ENCODE results near the gene KRTAP5-4. TPM values are rescaled to one million over a fixed set of nuclear protein-coding genes. Genes with fewer than 3 reads are reported as not detected.

KRTAP5-4 gene
- total and polyA plus RNA-seq, 2 donors (not counting 3 experiments of a cell fraction or from before 2014, with no cell fraction given): not detected

DNA sequence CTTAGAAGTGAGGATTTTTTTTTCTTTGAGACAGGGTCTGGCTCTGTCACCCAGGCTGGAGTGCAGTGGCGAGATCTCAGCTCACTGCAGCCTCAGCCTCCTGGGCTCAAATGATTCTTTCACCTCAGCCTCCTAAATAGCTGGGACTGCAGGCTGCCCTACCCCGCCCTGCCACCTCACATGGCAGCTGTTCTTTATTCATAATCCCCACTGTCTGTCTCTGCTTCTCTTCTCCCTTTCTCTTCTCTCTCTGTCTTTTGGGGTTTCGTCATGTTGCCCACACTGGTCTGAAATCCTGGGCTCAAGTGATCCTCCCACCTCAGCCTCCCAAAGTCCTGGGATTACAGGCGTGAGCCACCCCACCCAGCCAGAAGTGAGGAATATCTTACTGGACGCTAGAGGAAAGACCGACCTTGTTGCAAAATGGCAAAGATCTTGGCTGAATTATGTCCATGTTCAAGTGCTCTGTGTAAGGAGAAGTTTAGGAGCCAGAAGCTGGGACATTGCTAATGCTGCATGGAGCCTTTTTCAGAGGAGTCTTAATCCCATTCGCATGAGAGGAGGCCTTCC, 29.6 kb upstream of the KRTAP5-4 start:
- ChIA-PET POLR2A (no interaction called here), CTCF (interaction anchor here (1.1 to 6.0 kb wide), 11 partner anchors 12 to 506 kb away, joined by 3 to 337 read pairs (median 12); partner anchors contain the start of gene SYT8)
- H3K4me2 ChIP-seq (ENCODE audit: insufficient read depth, low read length): no peak overlapping the region
- no TSS peak for BruUV-seq (replicated peaks)
- H2AFZ ChIP-seq (ENCODE audit: low read depth, low read length): no peak overlapping the region
- H4K20me1 ChIP-seq (replicated peaks; ENCODE audit: control insufficient read depth, extremely low read depth, insufficient read depth, low read length): no peaks in the 10 kb centered on the region
- FAIRE-seq: no peak
- no peaks in the 10 kb centered on the region for H3K9me1 ChIP-seq (replicated peaks; ENCODE audit: control insufficient read depth, extremely low read depth, insufficient read depth, low read length)
- H3K27ac ChIP-seq (ENCODE audit: insufficient read depth, low read depth, low read length): no peak overlapping the region
- H3K27me3 ChIP-seq (ENCODE audit: control insufficient read depth in 2 of 2, insufficient read depth in 2 of 2, low read length in 2 of 2): peaks cover 0 to 4% of the 10 kb centered on the region in 2 experiments
- H3K4me1 ChIP-seq (ENCODE audit: control insufficient read depth, extremely low read depth, insufficient read depth, low read length): peaks cover 2% of the 10 kb centered on the region
- no peak overlapping the region for H3K9ac ChIP-seq (replicated peaks; ENCODE audit: extremely low read depth, insufficient read depth, low read length)
- no peaks in the 10 kb centered on the region for H3K9me3 ChIP-seq (replicated peaks; ENCODE audit: control insufficient read depth, insufficient read depth, low read length)
- dilution Hi-C loops (cut with MboI; ENCODE audit: extremely low pct_ligation_motif_present, low sequenced_read_pairs): no loop called here
- intact Hi-C loops (cut with micrococcal nuclease): no loop called here
- H3K4me3 ChIP-seq (replicated peaks in 1 of 3; ENCODE audit: insufficient read depth in 1 of 3, low read depth in 1 of 3, low read length in 3 of 3): no peak overlapping the region
- DNase-seq (ENCODE audit: low read depth, low spot score): no peak
- H3K36me3 ChIP-seq (ENCODE audit: control insufficient read depth in 2 of 2, extremely low read depth in 1 of 2, insufficient read depth in 2 of 2, low read length in 2 of 2): no peaks in the 10 kb centered on the region
- no peaks in the 10 kb centered on the region for H3K79me2 ChIP-seq (ENCODE audit: control insufficient read depth, insufficient read depth, low read length)
- no peak for TF ChIP-seq MYC (IDR thresholded peaks at IDR 0.05; ENCODE audit: low read depth, low read length)
- TF ChIP-seq POLR2AphosphoS5 (IDR thresholded peaks at IDR 0.05; ENCODE audit: insufficient read depth, low read depth, low read length): no peak
- TF ChIP-seq, protein P1, sequence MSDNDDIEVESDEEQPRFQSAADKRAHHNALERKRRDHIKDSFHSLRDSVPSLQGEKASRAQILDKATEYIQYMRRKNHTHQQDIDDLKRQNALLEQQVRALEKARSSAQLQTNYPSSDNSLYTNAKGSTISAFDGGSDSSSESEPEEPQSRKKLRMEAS (IDR thresholded peaks at IDR 0.05; ENCODE audit: insufficient read depth, insufficient read length): no peak
- no peak for TF ChIP-seq FOS (IDR thresholded peaks at IDR 0.05; ENCODE audit: borderline replicate concordance, insufficient read depth, low read length)

DNA sequence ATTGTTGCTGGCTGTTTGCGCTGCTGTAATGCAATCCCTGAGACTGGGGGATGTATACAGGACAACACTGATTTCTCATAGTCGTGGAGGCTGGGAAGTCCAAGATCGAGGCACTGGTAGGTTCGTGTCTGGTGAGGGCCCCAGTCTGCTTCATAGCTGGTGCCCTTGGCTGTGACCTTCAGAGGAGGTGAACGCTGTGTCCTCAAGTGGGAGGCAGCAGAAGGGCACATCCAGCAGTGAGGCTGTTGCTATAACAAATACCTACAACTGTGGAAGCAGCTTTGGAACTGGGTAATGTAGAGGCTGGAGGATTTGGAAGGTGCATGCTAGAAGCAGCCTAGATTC, 29.0 kb upstream of the KRTAP5-4 start:
- H3K4me3 ChIP-seq (replicated peaks in 1 of 3; ENCODE audit: insufficient read depth in 1 of 3, low read depth in 1 of 3, low read length in 3 of 3): no peak overlapping the region
- dilution Hi-C loops (cut with MboI; ENCODE audit: extremely low pct_ligation_motif_present, low sequenced_read_pairs): no loop called here
- peaks cover 2% of the 10 kb centered on the region for H3K4me1 ChIP-seq (ENCODE audit: control insufficient read depth, extremely low read depth, insufficient read depth, low read length)
- CTCF ChIA-PET: interaction anchor here (1.0 to 6.0 kb wide), 7 partner anchors 12 to 507 kb away, joined by 3 to 337 read pairs (median 3); partner anchors contain the start of gene SYT8
- H3K4me2 ChIP-seq (ENCODE audit: insufficient read depth, low read length): no peak overlapping the region
- no peak for DNase-seq (ENCODE audit: low read depth, low spot score)
- no peaks in the 10 kb centered on the region for H3K9me1 ChIP-seq (replicated peaks; ENCODE audit: control insufficient read depth, extremely low read depth, insufficient read depth, low read length)
- no peaks in the 10 kb centered on the region for H3K36me3 ChIP-seq (ENCODE audit: control insufficient read depth in 2 of 2, extremely low read depth in 1 of 2, insufficient read depth in 2 of 2, low read length in 2 of 2)
- intact Hi-C loops (cut with micrococcal nuclease): no loop called here
- FAIRE-seq: no peak
- peaks cover 0 to 4% of the 10 kb centered on the region in 2 experiments for H3K27me3 ChIP-seq (ENCODE audit: control insufficient read depth in 2 of 2, insufficient read depth in 2 of 2, low read length in 2 of 2)
- no peaks in the 10 kb centered on the region for H3K9me3 ChIP-seq (replicated peaks; ENCODE audit: control insufficient read depth, insufficient read depth, low read length)
- H2AFZ ChIP-seq (ENCODE audit: low read depth, low read length): no peak overlapping the region
- POLR2A ChIA-PET: no interaction called here
- H3K79me2 ChIP-seq (ENCODE audit: control insufficient read depth, insufficient read depth, low read length): no peaks in the 10 kb centered on the region
- TF ChIP-seq POLR2AphosphoS5 (IDR thresholded peaks at IDR 0.05; ENCODE audit: insufficient read depth, low read depth, low read length) (no peak), JUN (IDR thresholded peaks at IDR 0.05; ENCODE audit: borderline replicate concordance, insufficient read depth, insufficient read length, low read depth) (no peak), FOS (IDR thresholded peaks at IDR 0.05; ENCODE audit: borderline replicate concordance, insufficient read depth, low read length) (no peak), GATA2 (IDR thresholded peaks at IDR 0.05; ENCODE audit: insufficient read depth, insufficient read length, low read depth, low read length) (no peak), EZH2 (IDR thresholded peaks at IDR 0.05; ENCODE audit: borderline replicate concordance, low read depth, low read length, severe bottlenecking) (no peak)
- H3K27ac ChIP-seq (ENCODE audit: insufficient read depth, low read depth, low read length): no peak overlapping the region
- no peaks in the 10 kb centered on the region for H4K20me1 ChIP-seq (replicated peaks; ENCODE audit: control insufficient read depth, extremely low read depth, insufficient read depth, low read length)
- BruUV-seq (replicated peaks): no TSS peak
- H3K9ac ChIP-seq (replicated peaks; ENCODE audit: extremely low read depth, insufficient read depth, low read length): no peak overlapping the region

All from endothelial cell of umbilical vein (primary cell).